Breast epithelium (tissue), 3 donors: ENCODE data around the gene SMIM17.

ENCODE experiments used
- CTCF ChIP-seq, 3 donors: fragments of 450-650 bp; IDR thresholded peaks; one replicate each; pipeline ENCODE4 v1.5.1; 2016 to 2017; ENCODE audit warnings: antibody characterized with exemption in 3 of 3, mild to moderate bottlenecking in 3 of 3, moderate library complexity in 3 of 3
- POLR2A ChIP-seq: fragments of 450-650 bp; IDR thresholded peaks from one replicate; pipeline ENCODE4 v1.6.1; 2016; ENCODE audit warnings: antibody characterized with exemption, mild to moderate bottlenecking, moderate library complexity

- TF ChIP-seq POLR2A: no peak
- TF ChIP-seq CTCF (IDR thresholded peaks at IDR 0.05): no peak
Measured at GRCh38 chr19:56594783-56595547, 48.0 kb upstream of the SMIM17 start, which contains the start of gene ZNF71.
